ENCODE data around the gene REL.

- TF ChIP-seq ZFP3 (CRISPR knock-in tag; IDR thresholded peaks at IDR 0.05) (no peak), ZFP30 (CRISPR knock-in tag; IDR thresholded peaks at IDR 0.05) (no peak), ZC3H10 (CRISPR knock-in tag; IDR thresholded peaks at IDR 0.05) (no peak), RARB (CRISPR knock-in tag; IDR thresholded peaks at IDR 0.05) (no peak), ZNF8 (CRISPR knock-in tag; IDR thresholded peaks at IDR 0.05) (no peak), CSRNP3 (CRISPR knock-in tag; IDR thresholded peaks at IDR 0.05) (no peak), BACH2 (CRISPR knock-in tag; IDR thresholded peaks at IDR 0.05; ENCODE audit: borderline replicate concordance) (no peak)
Measured at GRCh38 chr2:60898567-60898966, 17.2 kb downstream of the REL start.

Data from SK-N-SH treated with all-trans-retinoic acid at 6 μM for 48 hours (cell line).